ENCODE data around the gene EIF2B5.
"Not testable (repeated sequence)": the region's sequence is repeated elsewhere in the genome, so short reads cannot be mapped to it uniquely, and the experiment has no call there.

The EIF2B5 gene

DNA sequence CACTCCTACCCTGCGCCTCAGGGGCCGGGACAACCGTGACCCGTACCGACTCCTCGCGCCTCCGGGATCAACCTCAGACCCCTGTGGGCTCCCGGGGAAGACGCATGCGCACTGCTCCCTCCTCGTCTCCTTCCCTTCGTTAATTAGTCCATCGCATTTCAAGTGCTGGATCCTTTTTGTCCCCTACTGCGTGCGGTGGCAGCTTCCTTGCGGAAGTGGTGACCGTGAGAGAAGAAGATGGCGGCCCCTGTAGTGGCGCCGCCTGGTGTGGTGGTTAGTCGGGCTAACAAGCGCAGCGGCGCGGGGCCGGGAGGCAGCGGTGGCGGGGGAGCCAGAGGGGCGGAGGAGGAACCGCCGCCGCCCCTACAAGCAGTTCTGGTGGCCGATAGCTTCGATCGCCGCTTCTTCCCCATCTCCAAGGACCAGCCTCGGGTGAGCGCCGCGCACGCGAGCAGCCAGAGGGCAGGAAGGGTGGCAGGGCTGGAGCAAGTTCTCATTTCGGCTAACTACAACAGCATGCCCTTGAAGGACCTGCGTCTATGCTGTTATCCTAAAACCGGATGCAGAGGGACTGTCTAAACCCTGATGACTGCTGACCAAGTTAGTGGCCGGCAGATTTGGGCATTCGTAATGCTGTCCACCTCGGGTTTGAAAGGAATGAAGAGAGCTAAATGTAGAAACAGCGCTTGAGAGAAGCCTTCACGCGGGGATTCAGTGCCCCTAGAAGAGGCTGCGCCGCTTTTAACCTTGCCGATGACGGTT is at the start of gene EIF2B5:
Gene EIF2B5, plus strand, starts transcription at position 210 of the 762 bp plus-strand sequence. Its CDS starts 28 bp downstream, at position 238.
- peak within 1 kb of the TSS; percentile 96 for H3K4me3 Mint-ChIP-seq
- H3K4me1 Mint-ChIP-seq (ENCODE audit: low read depth) = peaks cover 22% of the 10 kb centered on the region
- H3K27ac Mint-ChIP-seq = peak within 1 kb of the TSS; percentile 95
- no peaks in the 10 kb centered on the region for H3K27me3 Mint-ChIP-seq
- H3K36me3 Mint-ChIP-seq = peaks cover 2% of the 10 kb centered on the region
- H3K9me3 Mint-ChIP-seq (ENCODE audit: low read depth) = no peaks in the 10 kb centered on the region

- Mint-ChIP-seq H3K4me3 (no peak overlapping the region), H3K27ac (no peak overlapping the region), H3K9me3 (ENCODE audit: low read depth) (peaks cover 9% of the 10 kb centered on the region), H3K36me3 (peaks cover 8% of the 10 kb centered on the region), H3K4me1 (ENCODE audit: low read depth) (peaks cover 7% of the 10 kb centered on the region), H3K27me3 (no peaks in the 10 kb centered on the region)
Measured at GRCh38 chr3:184085389-184085852, 49.7 kb upstream of the EIF2B5 start.

- Mint-ChIP-seq H3K9me3 (ENCODE audit: low read depth) (peaks cover 5% of the 10 kb centered on the region), H3K4me1 (ENCODE audit: low read depth) (no peaks in the 10 kb centered on the region)
Measured at GRCh38 chr3:184092199-184092598, 43.0 kb upstream of the EIF2B5 start.

GRCh38 chr3:184096811-184097383 is 38.3 kb upstream of the EIF2B5 start, which contains the start of gene HTR3E:
TSS of gene HTR3E (plus strand) at chr3:184097064. CDS start at chr3:184097530, 466 bp downstream.
- peaks cover 4% of the 10 kb centered on the region for H3K36me3 Mint-ChIP-seq
- no peaks in the 10 kb centered on the region for H3K9me3 Mint-ChIP-seq (ENCODE audit: low read depth)
- no peak within 1 kb of the TSS for H3K27ac Mint-ChIP-seq
- H3K4me1 Mint-ChIP-seq (ENCODE audit: low read depth) = no peaks in the 10 kb centered on the region
- H3K4me3 Mint-ChIP-seq = no peak within 1 kb of the TSS
- H3K27me3 Mint-ChIP-seq = no peaks in the 10 kb centered on the region

More at GRCh38 chr3:184092199-184092598, 43.0 kb upstream of the EIF2B5 start:
- peaks cover 4% of the 10 kb centered on the region for H3K36me3 Mint-ChIP-seq
- H3K4me3 Mint-ChIP-seq = no peak overlapping the region
- no peak overlapping the region for H3K27ac Mint-ChIP-seq
- no peaks in the 10 kb centered on the region for H3K27me3 Mint-ChIP-seq

DNA sequence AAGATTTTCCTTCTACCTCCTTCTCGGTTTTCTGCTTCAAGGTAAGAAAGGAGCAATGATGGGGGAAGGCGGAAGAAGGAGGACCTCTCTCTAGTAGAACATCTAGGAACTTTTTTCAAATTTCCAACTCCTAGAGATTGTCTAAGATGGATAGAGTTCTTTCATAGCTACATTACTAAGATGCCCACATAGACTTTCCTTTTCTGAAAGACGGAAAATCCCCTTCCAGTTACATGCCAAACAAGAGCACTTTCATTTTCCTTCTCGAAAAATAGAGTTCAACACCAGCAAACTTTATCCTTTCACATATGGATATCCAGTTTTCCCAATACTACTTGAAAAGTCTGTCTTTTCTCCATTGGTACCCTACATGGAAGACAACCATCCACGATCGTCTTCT is 37.6 kb upstream of the EIF2B5 start:
- Mint-ChIP-seq H3K27me3 (no peaks in the 10 kb centered on the region), H3K4me3 (no peak overlapping the region), H3K4me1 (ENCODE audit: low read depth) (no peaks in the 10 kb centered on the region), H3K36me3 (no peaks in the 10 kb centered on the region), H3K9me3 (ENCODE audit: low read depth) (no peaks in the 10 kb centered on the region), H3K27ac (no peak overlapping the region)

- no peaks in the 10 kb centered on the region for H3K36me3 Mint-ChIP-seq
- H3K27ac Mint-ChIP-seq = no peak overlapping the region
- no peaks in the 10 kb centered on the region for H3K9me3 Mint-ChIP-seq (ENCODE audit: low read depth)
- no peak overlapping the region for H3K4me3 Mint-ChIP-seq
- no peaks in the 10 kb centered on the region for H3K4me1 Mint-ChIP-seq (ENCODE audit: low read depth)
- H3K27me3 Mint-ChIP-seq = no peaks in the 10 kb centered on the region
Measured at GRCh38 chr3:184099806-184100686, 35.1 kb upstream of the EIF2B5 start.

DNA sequence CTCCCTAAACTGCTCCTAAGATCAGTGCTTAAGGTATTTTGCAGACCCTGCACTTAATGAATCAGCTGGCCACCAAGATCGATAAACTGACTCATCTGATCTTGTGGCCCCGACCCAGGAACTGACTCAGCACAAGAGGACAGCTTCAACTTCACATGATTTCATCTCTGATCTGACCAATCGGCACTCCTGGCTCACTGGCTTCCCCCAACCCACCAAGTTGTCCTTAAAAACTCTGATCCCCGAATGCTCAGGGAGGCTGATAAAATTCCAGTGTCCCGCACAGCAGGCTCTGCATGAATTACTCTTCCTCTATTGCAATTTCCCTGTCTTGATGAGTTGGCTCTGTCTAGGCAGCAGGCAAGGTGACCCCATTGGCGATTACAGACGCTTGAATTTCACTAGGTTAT is 24.8 kb upstream of the EIF2B5 start:
- Mint-ChIP-seq H3K4me1 (ENCODE audit: low read depth) (no peaks in the 10 kb centered on the region), H3K27ac (no peak overlapping the region), H3K9me3 (ENCODE audit: low read depth) (no peaks in the 10 kb centered on the region), H3K36me3 (no peaks in the 10 kb centered on the region), H3K27me3 (peaks cover 2% of the 10 kb centered on the region), H3K4me3 (no peak overlapping the region)

DNA sequence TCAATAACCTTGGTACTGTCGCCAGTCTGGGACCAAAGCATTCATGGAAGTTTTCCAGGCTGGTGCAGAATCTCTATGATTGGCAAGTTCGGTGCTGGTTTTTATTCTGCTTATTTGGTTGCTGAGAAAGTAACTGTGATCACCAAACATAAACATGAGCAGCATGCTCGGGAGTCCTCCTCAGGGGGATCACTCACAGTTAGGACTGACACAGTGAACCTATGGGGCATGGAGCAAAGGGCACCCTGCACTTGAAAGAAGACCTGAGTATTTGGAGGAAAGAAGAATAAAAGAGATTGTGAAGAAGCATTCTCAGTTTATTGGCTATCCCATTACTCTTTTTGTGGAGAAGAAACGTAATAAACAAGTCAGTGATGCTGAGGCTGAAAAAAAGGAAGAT is 19.1 kb upstream of the EIF2B5 start:
- no peak overlapping the region for H3K4me3 Mint-ChIP-seq
- peaks cover 6% of the 10 kb centered on the region for H3K36me3 Mint-ChIP-seq
- no peaks in the 10 kb centered on the region for H3K4me1 Mint-ChIP-seq (ENCODE audit: low read depth)
- H3K27me3 Mint-ChIP-seq = peaks cover 3% of the 10 kb centered on the region
- H3K27ac Mint-ChIP-seq = no peak overlapping the region
- H3K9me3 Mint-ChIP-seq (ENCODE audit: low read depth) = no peaks in the 10 kb centered on the region

GRCh38 chr3:184117636-184118035 is 17.5 kb upstream of the EIF2B5 start:
- Mint-ChIP-seq H3K4me1 (ENCODE audit: low read depth) (no peaks in the 10 kb centered on the region), H3K27me3 (peaks cover 3% of the 10 kb centered on the region), H3K27ac (no peak overlapping the region), H3K4me3 (no peak overlapping the region), H3K36me3 (peaks cover 6% of the 10 kb centered on the region), H3K9me3 (ENCODE audit: low read depth) (no peaks in the 10 kb centered on the region)

DNA sequence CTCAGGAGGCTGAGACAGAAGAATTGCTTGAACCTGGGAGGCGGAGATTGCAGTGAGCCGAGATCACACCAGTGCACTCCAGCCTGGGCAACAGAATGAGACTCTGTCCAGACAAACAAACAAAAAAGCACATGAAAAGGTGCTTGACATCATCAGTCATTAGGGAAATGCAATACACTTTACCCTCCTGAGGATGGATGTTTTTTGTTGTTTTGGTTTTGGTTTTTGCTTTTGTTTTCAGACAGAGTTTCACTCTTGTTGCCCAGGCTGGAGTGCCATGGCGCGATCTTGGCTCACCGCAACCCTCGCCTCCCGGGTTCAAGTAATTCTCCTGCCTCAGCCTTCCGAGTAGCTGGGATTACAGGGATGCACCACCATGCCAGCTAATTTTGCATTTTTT is 14.1 kb upstream of the EIF2B5 start:
- H3K36me3 Mint-ChIP-seq; H3K9me3 Mint-ChIP-seq (ENCODE audit: low read depth); H3K4me1 Mint-ChIP-seq (ENCODE audit: low read depth); H3K4me3 Mint-ChIP-seq; H3K27me3 Mint-ChIP-seq; H3K27ac Mint-ChIP-seq: not testable (repeated sequence)

- no peak overlapping the region for H3K27ac Mint-ChIP-seq
- no peaks in the 10 kb centered on the region for H3K36me3 Mint-ChIP-seq
- H3K27me3 Mint-ChIP-seq = no peaks in the 10 kb centered on the region
- no peaks in the 10 kb centered on the region for H3K9me3 Mint-ChIP-seq (ENCODE audit: low read depth)
- no peak overlapping the region for H3K4me3 Mint-ChIP-seq
- no peaks in the 10 kb centered on the region for H3K4me1 Mint-ChIP-seq (ENCODE audit: low read depth)
Measured at GRCh38 chr3:184126006-184126405, 9.2 kb upstream of the EIF2B5 start.

DNA sequence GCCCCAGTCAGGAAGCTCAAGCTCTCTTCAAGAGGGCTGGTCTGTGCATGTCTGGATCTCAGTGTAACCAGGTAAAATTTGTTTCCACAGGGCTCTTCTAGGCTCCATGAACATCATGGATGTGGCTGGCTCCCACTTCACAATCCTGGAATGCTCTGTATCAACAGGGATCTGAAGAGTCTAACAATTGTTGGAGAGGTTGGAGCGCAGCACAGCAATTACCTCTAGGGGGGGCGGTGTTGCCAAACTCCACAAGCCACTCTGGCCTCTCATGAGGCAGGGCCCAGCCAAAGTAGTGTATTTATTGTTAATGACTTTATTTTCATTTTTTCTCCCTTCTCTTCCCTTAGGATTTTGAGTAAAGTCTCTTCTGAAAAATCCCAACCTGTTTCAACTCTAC is 6.1 kb upstream of the EIF2B5 start:
- H3K27me3 Mint-ChIP-seq = no peaks in the 10 kb centered on the region
- H3K4me3 Mint-ChIP-seq = no peak overlapping the region
- peaks cover 3% of the 10 kb centered on the region for H3K4me1 Mint-ChIP-seq (ENCODE audit: low read depth)
- H3K36me3 Mint-ChIP-seq = no peaks in the 10 kb centered on the region
- H3K27ac Mint-ChIP-seq = no peak overlapping the region
- no peaks in the 10 kb centered on the region for H3K9me3 Mint-ChIP-seq (ENCODE audit: low read depth)

GRCh38 chr3:184132945-184133344 is 2.2 kb upstream of the EIF2B5 start:
- H3K36me3 Mint-ChIP-seq = peaks cover under 1% of the 10 kb centered on the region
- H3K9me3 Mint-ChIP-seq (ENCODE audit: low read depth) = no peaks in the 10 kb centered on the region
- no peaks in the 10 kb centered on the region for H3K27me3 Mint-ChIP-seq
- H3K4me1 Mint-ChIP-seq (ENCODE audit: low read depth) = peaks cover 21% of the 10 kb centered on the region
- H3K4me3 Mint-ChIP-seq = no peak overlapping the region
- H3K27ac Mint-ChIP-seq = no peak overlapping the region

DNA sequence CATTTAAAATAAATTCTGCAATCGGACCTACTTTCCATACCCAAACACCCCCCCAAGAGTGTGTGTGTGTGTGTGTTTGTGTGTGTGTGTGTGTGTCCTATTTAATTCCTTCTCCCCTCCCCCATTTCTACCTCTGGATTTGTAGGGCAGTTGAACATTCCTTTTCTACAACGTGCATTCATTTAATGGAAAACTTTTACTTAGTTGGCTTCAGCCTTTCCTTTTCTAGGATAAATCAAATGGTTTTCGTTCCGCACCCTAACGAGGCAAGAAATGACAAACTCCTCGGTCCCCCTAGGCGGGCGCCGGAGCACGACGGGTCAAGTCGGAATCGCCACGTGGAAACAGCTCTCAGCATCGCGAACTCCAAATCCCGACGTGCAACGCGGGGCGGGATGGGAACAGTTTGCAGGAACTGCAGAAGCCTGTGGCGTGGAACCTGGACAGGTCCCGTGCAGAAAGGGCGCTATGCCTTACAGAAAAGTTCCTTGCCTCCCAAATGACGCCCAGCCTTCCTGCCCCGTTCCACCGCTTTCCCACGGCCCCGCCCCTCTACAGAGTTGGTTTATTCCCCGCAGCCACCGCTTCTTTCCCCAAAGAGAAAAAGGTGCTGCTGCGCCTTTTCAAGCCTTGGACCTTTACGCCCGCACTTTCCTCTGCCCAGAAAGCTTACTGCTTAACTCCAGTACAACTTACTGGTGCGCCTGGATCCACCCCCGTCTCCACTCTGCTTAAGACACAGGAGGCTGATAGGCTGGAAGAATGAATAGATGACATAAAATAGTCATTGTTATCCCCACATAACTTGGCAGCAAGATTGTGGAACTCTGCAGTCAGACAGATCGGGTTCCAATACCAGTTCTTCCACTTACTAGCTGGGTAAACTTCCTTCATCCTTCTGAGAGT is 1.1 kb upstream of the EIF2B5 start:
- Mint-ChIP-seq H3K27me3 (no peaks in the 10 kb centered on the region), H3K4me1 (ENCODE audit: low read depth) (peaks cover 22% of the 10 kb centered on the region), H3K9me3 (ENCODE audit: low read depth) (no peaks in the 10 kb centered on the region), H3K36me3 (peaks cover 2% of the 10 kb centered on the region), H3K4me3 (peak overlapping the region; percentile 96), H3K27ac (peak overlapping the region; percentile 95)
